Measurements from ENCODE around the gene AHSA1. TPM values are rescaled to one million over a fixed set of nuclear protein-coding genes. Genes with fewer than 3 reads are reported as not detected.

Gene AHSA1
- total RNA-seq, 1 experiment from 2014 or later: 674 TPM

DNA sequence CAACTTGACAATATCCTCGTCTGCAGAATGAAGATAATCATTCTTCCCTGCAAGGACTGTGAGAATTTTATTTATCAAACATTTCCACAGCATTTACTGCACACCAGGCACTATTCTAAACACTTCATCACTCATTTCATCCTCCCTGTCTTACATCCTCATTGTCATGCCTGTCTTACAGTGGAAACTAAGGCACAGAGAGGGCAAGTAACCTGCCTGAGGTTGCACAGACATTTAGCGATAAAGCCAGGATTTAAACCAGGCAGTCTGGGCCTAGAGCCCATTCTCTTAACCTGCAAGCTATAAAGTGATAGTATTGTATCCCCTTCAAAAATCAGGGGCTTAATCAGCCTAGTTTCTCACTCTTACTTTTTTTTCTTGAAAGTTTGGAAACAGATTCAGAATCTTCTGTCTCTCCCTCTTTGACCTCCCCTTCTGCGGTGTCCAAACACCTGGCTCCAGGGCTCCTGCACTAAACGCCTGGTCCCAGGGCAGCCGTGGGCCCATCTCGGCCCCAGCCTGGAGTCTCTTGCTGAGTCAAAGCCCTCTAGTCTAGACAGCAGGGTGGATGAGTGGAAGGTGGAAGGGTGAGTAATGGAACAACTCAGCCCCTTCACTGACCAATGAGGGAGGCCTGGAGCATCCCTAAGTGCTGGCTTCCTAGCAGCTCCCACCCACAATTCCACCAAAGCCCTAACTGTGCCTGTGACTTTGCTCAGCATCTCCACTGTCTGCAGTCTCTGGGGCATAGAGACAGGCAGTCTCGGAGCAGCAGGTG lies 28.2 kb downstream of the AHSA1 start:
- Histone ChIP-seq H3K4me1 (replicated peaks; ENCODE audit: insufficient read depth) (no peaks in the 10 kb centered on the region), H4K20me1 (ENCODE audit: insufficient read depth) (no peaks in the 10 kb centered on the region), H3K9me2 (ENCODE audit: insufficient read depth) (no peaks in the 10 kb centered on the region), H3K27ac (no peak overlapping the region), H3K36me3 (ENCODE audit: low read depth) (no peaks in the 10 kb centered on the region), H3K27me3 (ENCODE audit: insufficient read depth, low read depth) (no peaks in the 10 kb centered on the region), H3F3A (ENCODE audit: insufficient read depth, low read depth) (no peaks in the 10 kb centered on the region), H3K4me3 (no peak overlapping the region), H3K4me2 (no peak overlapping the region), H2AFZ (no peak overlapping the region), H3K9me3 (ENCODE audit: insufficient read depth, low read depth) (no peaks in the 10 kb centered on the region), H3K79me2 (ENCODE audit: low read depth) (no peaks in the 10 kb centered on the region)
- ChIA-PET CTCF (no interaction called here), POLR2A (ENCODE audit: unreplicated experiment) (no interaction called here)
- no peak for DNase-seq
- intact Hi-C loops (cut with micrococcal nuclease; ENCODE audit: unreplicated experiment): no loop called here
- TF ChIP-seq, protein P1, sequence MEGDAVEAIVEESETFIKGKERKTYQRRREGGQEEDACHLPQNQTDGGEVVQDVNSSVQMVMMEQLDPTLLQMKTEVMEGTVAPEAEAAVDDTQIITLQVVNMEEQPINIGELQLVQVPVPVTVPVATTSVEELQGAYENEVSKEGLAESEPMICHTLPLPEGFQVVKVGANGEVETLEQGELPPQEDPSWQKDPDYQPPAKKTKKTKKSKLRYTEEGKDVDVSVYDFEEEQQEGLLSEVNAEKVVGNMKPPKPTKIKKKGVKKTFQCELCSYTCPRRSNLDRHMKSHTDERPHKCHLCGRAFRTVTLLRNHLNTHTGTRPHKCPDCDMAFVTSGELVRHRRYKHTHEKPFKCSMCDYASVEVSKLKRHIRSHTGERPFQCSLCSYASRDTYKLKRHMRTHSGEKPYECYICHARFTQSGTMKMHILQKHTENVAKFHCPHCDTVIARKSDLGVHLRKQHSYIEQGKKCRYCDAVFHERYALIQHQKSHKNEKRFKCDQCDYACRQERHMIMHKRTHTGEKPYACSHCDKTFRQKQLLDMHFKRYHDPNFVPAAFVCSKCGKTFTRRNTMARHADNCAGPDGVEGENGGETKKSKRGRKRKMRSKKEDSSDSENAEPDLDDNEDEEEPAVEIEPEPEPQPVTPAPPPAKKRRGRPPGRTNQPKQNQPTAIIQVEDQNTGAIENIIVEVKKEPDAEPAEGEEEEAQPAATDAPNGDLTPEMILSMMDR (conservative IDR thresholded peaks at IDR 0.05): no peak
- no peak for TF ChIP-seq EZH2 (IDR thresholded peaks at IDR 0.05; ENCODE audit: low read depth)
- BruUV-seq (replicated peaks): no TSS peak

DNA sequence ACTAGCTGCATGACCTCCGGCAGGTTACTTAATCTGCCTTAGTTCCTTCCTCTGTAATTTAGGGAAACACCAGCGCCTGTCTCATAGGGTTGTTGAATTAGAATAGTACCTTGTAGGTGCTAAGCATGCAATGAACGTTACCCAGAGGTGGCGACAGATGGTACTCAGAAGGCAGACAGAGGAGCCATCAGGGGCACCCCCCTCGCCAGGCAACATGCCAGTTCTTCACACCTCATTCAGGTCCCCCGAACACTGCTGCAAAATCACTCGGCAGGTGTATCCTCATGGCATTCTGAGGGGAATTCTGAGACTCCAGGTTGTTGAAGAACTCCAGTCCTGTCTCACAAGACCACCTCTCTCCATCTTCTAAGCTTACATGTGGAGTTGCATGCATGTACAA lies 30.7 kb downstream of the AHSA1 start:
- no peaks in the 10 kb centered on the region for H3K36me3 ChIP-seq (ENCODE audit: low read depth)
- TF ChIP-seq, protein P1 (conservative IDR thresholded peaks at IDR 0.05): no peak
- no peak for TF ChIP-seq EZH2 (IDR thresholded peaks at IDR 0.05; ENCODE audit: low read depth)
- H3K4me3 ChIP-seq: no peak overlapping the region
- H3K79me2 ChIP-seq (ENCODE audit: low read depth): no peaks in the 10 kb centered on the region
- H2AFZ ChIP-seq: no peak overlapping the region
- no peaks in the 10 kb centered on the region for H3F3A ChIP-seq (ENCODE audit: insufficient read depth, low read depth)
- H3K4me2 ChIP-seq: no peak overlapping the region
- intact Hi-C loops (cut with micrococcal nuclease; ENCODE audit: unreplicated experiment): no loop called here
- no peaks in the 10 kb centered on the region for H3K9me3 ChIP-seq (ENCODE audit: insufficient read depth, low read depth)
- no peaks in the 10 kb centered on the region for H3K4me1 ChIP-seq (replicated peaks; ENCODE audit: insufficient read depth)
- POLR2A ChIA-PET (ENCODE audit: unreplicated experiment): no interaction called here
- CTCF ChIA-PET: no interaction called here
- no peaks in the 10 kb centered on the region for H3K9me2 ChIP-seq (ENCODE audit: insufficient read depth)
- no peaks in the 10 kb centered on the region for H3K27me3 ChIP-seq (ENCODE audit: insufficient read depth, low read depth)
- no peak overlapping the region for H3K27ac ChIP-seq
- DNase-seq: no peak
- no TSS peak for BruUV-seq (replicated peaks)
- H4K20me1 ChIP-seq (ENCODE audit: insufficient read depth): no peaks in the 10 kb centered on the region

DNA sequence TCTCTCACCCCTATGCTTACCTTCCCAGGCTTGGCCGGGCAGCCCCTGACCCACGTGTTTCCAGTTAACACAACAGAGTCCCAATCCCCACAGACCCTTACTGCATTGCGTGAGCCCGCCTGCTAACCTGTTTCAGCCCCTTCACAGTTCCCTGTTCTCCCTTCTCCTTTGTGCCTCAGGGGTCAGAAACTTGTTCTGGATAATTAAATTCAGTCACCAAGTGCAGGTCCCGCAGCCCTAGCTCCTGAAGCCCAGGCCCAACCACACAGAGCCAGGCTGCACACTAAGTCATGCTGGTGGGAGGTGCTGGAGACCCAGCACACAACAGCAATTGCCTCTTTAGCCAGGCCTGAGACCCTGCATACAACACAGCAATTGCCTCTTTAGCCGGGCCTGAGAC lies 31.1 kb downstream of the AHSA1 start:
- Histone ChIP-seq H3K79me2 (ENCODE audit: low read depth) (no peaks in the 10 kb centered on the region), H3K4me1 (replicated peaks; ENCODE audit: insufficient read depth) (no peaks in the 10 kb centered on the region), H3K4me3 (no peak overlapping the region), H2AFZ (no peak overlapping the region), H3K4me2 (no peak overlapping the region), H4K20me1 (ENCODE audit: insufficient read depth) (no peaks in the 10 kb centered on the region), H3K27ac (no peak overlapping the region), H3K9me3 (ENCODE audit: insufficient read depth, low read depth) (no peaks in the 10 kb centered on the region), H3F3A (ENCODE audit: insufficient read depth, low read depth) (no peaks in the 10 kb centered on the region), H3K36me3 (ENCODE audit: low read depth) (no peaks in the 10 kb centered on the region), H3K9me2 (ENCODE audit: insufficient read depth) (no peaks in the 10 kb centered on the region), H3K27me3 (ENCODE audit: insufficient read depth, low read depth) (no peaks in the 10 kb centered on the region)
- TF ChIP-seq, protein P1 (conservative IDR thresholded peaks at IDR 0.05): no peak
- TF ChIP-seq EZH2 (IDR thresholded peaks at IDR 0.05; ENCODE audit: low read depth): no peak
- CTCF ChIA-PET: no interaction called here
- DNase-seq: no peak
- intact Hi-C loops (cut with micrococcal nuclease; ENCODE audit: unreplicated experiment): no loop called here
- POLR2A ChIA-PET (ENCODE audit: unreplicated experiment): no interaction called here
- BruUV-seq (replicated peaks): no TSS peak
